K562 (cell line): ENCODE results near the gene RNF224. TPM values are rescaled to one million over a fixed set of nuclear protein-coding genes. Genes with fewer than 3 reads are reported as not detected.

Source experiments
- ATAC-seq: fragments of 200-7000 bp; cut with Tn5 transposase; 3 replicates; pipeline ENCODE4 v1.9.1; 2020; ENCODE audit warnings: moderate library complexity
- BruUV-seq: library from RNA; stranded (reverse); fragments of 400-500 nt; replicated peaks from 2 replicates; lab custom pipeline; 2021; lab: Mats Ljungman, UMichigan
- CTCF ChIA-PET: fragments of 300-600 bp; formaldehyde crosslinking; extraction: SDS; loops from one replicate; lab custom pipeline; 2021; ENCODE audit warnings: low intra/inter-chr PET ratio; lab: Yijun Ruan, JAX
- POLR2A ChIA-PET: fragments of 300-600, 350-650 bp; sonication (Branson Sonifier 250); formaldehyde crosslinking; extraction: SDS; loops from one replicate; lab custom pipeline; 2021; ENCODE audit warnings: antibody characterized with exemption, inconsistent platforms; lab: Yijun Ruan, JAX
- DNase-seq, 4 experiments: peaks; one replicate each; pipeline versions ENCODE4 v3.0.0 to v3.0.0-alpha.2; 2011 to 2018; ENCODE audit warnings: low spot score in 3 of 4, mixed read lengths in 3 of 4; ENCODE audit errors: extremely low read depth in 1 of 4
- FAIRE-seq: peaks from 2 replicates; lab custom pipeline; 2011; peaks lifted over from hg19 to GRCh38; lab: Jason Lieb, UNC
- H2AFZ ChIP-seq: 2 replicates; pipeline ENCODE4 v1.6.0; 2011; ENCODE audit warnings: low read depth, low read length, control low read depth, inconsistent platforms
- H3K27ac ChIP-seq: fragments of 200-600 bp; 3 replicates; pipeline ENCODE4 v1.8.0; 2011; ENCODE audit warnings: low read depth, mild to moderate bottlenecking, control low read depth, inconsistent platforms, low read length, moderate library complexity, mixed read lengths; ENCODE audit errors: extremely low read depth
- H3K27me3 ChIP-seq, 2 experiments: fragments of 300-600 bp in 1 of 2; 2 replicates in 1 of 2; 3 replicates in 1 of 2; pipeline versions ENCODE4 v1.6.0 to v1.8.0; 2011; ENCODE audit warnings: inconsistent platforms in 2 of 2, low read length in 2 of 2, mild to moderate bottlenecking in 1 of 2, mixed read lengths in 1 of 2, moderate library complexity in 1 of 2; ENCODE audit not compliant: control insufficient read depth in 2 of 2, insufficient read depth in 2 of 2
- H3K36me3 ChIP-seq: fragments of 300-600 bp; 3 replicates; pipeline ENCODE4 v1.8.0; 2011; ENCODE audit warnings: mild to moderate bottlenecking, low read length, inconsistent platforms; ENCODE audit not compliant: control insufficient read depth, insufficient read depth
- H3K4me1 ChIP-seq, 2 experiments: fragments of 200-600 bp in 1 of 2; replicated peaks in 1 of 2; 2 replicates in 1 of 2; 3 replicates in 1 of 2; pipeline versions ENCODE4 v1.5.1 to v1.8.0; 2011; ENCODE audit warnings: inconsistent platforms in 2 of 2, low read length in 2 of 2, mild to moderate bottlenecking in 1 of 2, mixed read lengths in 1 of 2, moderate library complexity in 1 of 2; ENCODE audit not compliant: control insufficient read depth in 2 of 2, insufficient read depth in 2 of 2
- H3K4me2 ChIP-seq: 2 replicates; pipeline ENCODE4 v1.6.1; 2011; ENCODE audit warnings: low read length, control low read depth, inconsistent platforms, mixed read lengths; ENCODE audit not compliant: insufficient read depth
- H3K4me3 ChIP-seq: fragments of 200-600 bp; sonication (generic), shearing (Covaris generic); 2 replicates; pipeline ENCODE4 v1.5.1; 2016; ENCODE audit warnings: control low read depth, inconsistent platforms
- H3K79me2 ChIP-seq: fragments of 200-600 bp; 3 replicates; pipeline ENCODE4 v1.8.0; 2011; ENCODE audit warnings: low read length, inconsistent platforms; ENCODE audit not compliant: control insufficient read depth, insufficient read depth
- H3K9ac ChIP-seq, 2 experiments: 2 replicates each; pipeline versions ENCODE4 v1.6.0 to v1.6.1; 2011; ENCODE audit warnings: low read depth in 2 of 2, low read length in 2 of 2, control low read depth in 1 of 2, inconsistent platforms in 1 of 2, mild to moderate bottlenecking in 1 of 2, mixed read lengths in 1 of 2; ENCODE audit not compliant: insufficient read depth in 1 of 2
- H3K9me1 ChIP-seq: one replicate; pipeline ENCODE4 v1.6.0; 2011; ENCODE audit warnings: inconsistent platforms, mild to moderate bottlenecking, low read length, moderate library complexity; ENCODE audit not compliant: control insufficient read depth, insufficient read depth
- H3K9me3 ChIP-seq: replicated peaks from 2 replicates; pipeline ENCODE4 v1.5.1; 2011; ENCODE audit warnings: low read depth, low read length, inconsistent platforms; ENCODE audit not compliant: control insufficient read depth, insufficient read depth
- H4K20me1 ChIP-seq: replicated peaks from 2 replicates; pipeline ENCODE4 v1.6.1; 2011; ENCODE audit warnings: low read length, inconsistent platforms, mixed read lengths; ENCODE audit not compliant: control insufficient read depth, insufficient read depth
- CREB1 ChIP-seq, 2 experiments: sonication (generic) in 1 of 2; formaldehyde crosslinking in 1 of 2; IDR thresholded peaks; 2 replicates each; pipeline versions ENCODE4 v1.6.1 to v1.8.0; 2012 to 2022; ENCODE audit warnings: inconsistent platforms in 1 of 2, mild to moderate bottlenecking in 1 of 2, missing genetic modification reagents in 1 of 2, moderate library complexity in 1 of 2
- IFI16 ChIP-seq: fragments of 250-450 bp; sonication (Bioruptor Pico); IDR thresholded peaks from 2 replicates; pipeline ENCODE4 v2.1.2; 2022; ENCODE audit warnings: mild to moderate bottlenecking, inconsistent platforms
- ZBTB11 ChIP-seq, 3 experiments: fragments of 200-800 bp in 1 of 3; fragments of 250-450 bp in 1 of 3; fragments of 450-650 bp in 1 of 3; sonication (Bioruptor Pico) in 1 of 3; sonication (Bioruptor generic) in 1 of 3; formaldehyde crosslinking in 1 of 3; IDR thresholded peaks; 2 replicates each; pipeline versions ENCODE4 v1.6.1 to v1.8.0; 2016 to 2022; ENCODE audit warnings: mild to moderate bottlenecking in 2 of 3, missing genetic modification characterization in 2 of 3, missing compliant biosample characterization in 1 of 3, moderate library complexity in 1 of 3
- ZNF77 ChIP-seq: fragments of 250-450 bp; sonication (Bioruptor Pico); IDR thresholded peaks from 2 replicates; pipeline ENCODE4 v1.5.0; 2020
- WGBS: fragments of 100-300 bp; shearing (Covaris generic); methylation state at CpG from one replicate; pipeline ENCODE4 v1.1.6; 2016; ENCODE audit warnings: low coverage, mixed read lengths; ENCODE audit not compliant: insufficient coverage; ENCODE audit errors: missing lambda C conversion rate; 5-methylcytosine and 5-hydroxymethylcytosine counted together
- in situ Hi-C: fragments of 300-500 bp; cut with MboI; formaldehyde crosslinking; loops from 4 replicates; pipeline ENCODE4 v1.15.0; 2018; ENCODE audit warnings: inconsistent platforms, mixed read lengths
- intact Hi-C: fragments of 100-400 bp; cut with micrococcal nuclease; formaldehyde crosslinking; loops from 2 replicates; pipeline ENCODE4 v1.14.2; 2022
- polyA plus RNA-seq, 8 experiments: library from polyadenylated mRNA; depleted of rRNA in 4 of 8; stranded (reverse) in 5 of 8; unstranded in 3 of 8; fragments of >200 nt; fragmentation: Nextera tagmentation in 2 of 8; fragmentation: Illumina TruSeq in 1 of 8; extraction: Ambion mirVana in 2 of 8; extraction: Trizol in 1 of 8; gene quantifications; 2 replicates each; pipeline versions ENCODE4 v1.2.1 to v1.2.3, GENCODE V29; 2011 to 2014; ENCODE audit warnings: inconsistent platforms in 1 of 8, missing spikeins in 1 of 8
- total RNA-seq, 7 experiments: library from RNA; depleted of rRNA in 6 of 7; stranded (reverse); fragments of >200 nt in 6 of 7; fragmentation: Illumina TruSeq in 2 of 7; extraction: Trizol in 2 of 7; gene quantifications; 2 replicates each; pipeline versions ENCODE4 v1.2.1 to v1.2.3, GENCODE V29; 2011 to 2021; ENCODE audit warnings: low replicate concordance in 1 of 7

RNF224 gene
- total and polyA plus RNA-seq, 9 of the 15 experiments (the other 6 are each of a cell fraction or from before 2014, with no cell fraction given): not detected

DNA sequence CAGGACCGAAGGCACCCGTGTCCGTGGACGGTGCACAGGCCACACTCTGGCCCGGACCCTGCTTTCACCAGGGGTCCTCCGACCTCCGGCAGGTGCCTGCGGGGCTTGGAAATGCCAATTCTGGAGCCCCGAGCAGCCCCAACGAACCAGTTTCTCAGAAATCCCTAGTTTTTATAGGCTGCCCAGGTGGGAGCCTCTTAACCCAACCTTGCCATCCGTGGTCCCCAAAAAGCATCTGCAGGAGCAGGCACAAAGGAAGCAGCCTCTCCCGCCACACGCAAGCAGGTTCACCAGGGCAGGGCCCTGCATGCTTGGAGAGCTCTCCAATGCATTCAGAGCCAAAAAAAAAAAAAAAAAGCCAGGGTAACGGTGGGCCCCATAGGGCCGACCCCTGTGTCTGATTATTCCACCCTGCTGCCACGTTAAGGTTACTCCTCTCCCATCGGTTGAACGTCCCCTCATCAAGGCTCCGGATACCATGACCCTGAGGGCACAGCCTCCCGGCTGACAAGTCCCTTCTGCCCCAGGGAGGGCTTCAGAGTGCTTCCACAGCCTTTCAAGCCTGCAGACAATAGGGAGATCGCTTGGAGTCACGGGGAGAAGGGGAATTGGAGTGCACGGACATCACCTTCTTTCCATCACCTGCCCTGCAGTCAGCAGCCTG is 26.0 kb upstream of the RNF224 start (continued):
- TF ChIP-seq ZBTB11 (CRISPR knock-in tag; IDR thresholded peaks at IDR 0.05) (peak in 1 of 3 experiments; percentile 52; a peak in 1 of 6 replicates), ZNF77 (CRISPR knock-in tag) (no peak)

DNA sequence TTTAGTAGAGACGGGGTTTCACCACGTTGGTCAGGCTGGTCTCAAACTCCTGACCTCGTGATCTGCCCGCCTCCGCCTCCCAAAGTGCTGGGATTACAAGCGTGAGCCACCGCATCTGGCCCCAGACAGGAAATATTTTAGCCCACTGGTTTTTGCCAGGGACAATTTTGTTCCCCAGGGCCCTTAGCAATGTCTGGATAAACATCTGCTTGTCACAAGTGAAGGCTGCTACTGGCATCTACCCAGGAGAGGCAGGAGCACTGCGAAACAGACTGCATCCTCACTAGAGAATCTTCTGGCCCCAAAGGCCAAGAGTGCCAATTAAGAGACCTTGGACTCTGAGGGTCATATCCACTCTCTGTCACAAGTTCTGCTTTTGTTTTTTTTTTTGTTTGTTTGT is 24.3 kb upstream of the RNF224 start:
- Histone ChIP-seq H2AFZ (no peak overlapping the region), H4K20me1 (peaks cover 5% of the 10 kb centered on the region), H3K4me3 (no peak overlapping the region), H3K4me2 (peak overlapping the region; percentile 26), H3K36me3 (peaks cover 30% of the 10 kb centered on the region; the same call in 2 of the 3 replicates), H3K9ac (peak overlapping the region in 1 of 2 experiments; percentile 57; a peak in 1 of 4 replicates), H3K9me1 (peaks cover 3% of the 10 kb centered on the region), H3K79me2 (peaks cover 78% of the 10 kb centered on the region), H3K9me3 (no peaks in the 10 kb centered on the region), H3K4me1 (peaks cover 41 to 81% of the 10 kb centered on the region in 2 experiments), H3K27me3 (no peaks in the 10 kb centered on the region), H3K27ac (no peak overlapping the region)
- FAIRE-seq (no peak), DNase-seq (no peak), ATAC-seq (no peak)
- CTCF ChIA-PET: no interaction called here
- in situ Hi-C loops (no loop called here), intact Hi-C loops (no loop called here)
- TF ChIP-seq IFI16 (CRISPR knock-in tag): no peak
- 0 out of 2 replicates have a peak, but pooled peaks have one; percentile 5 for TF ChIP-seq CREB1 (IDR thresholded peaks at IDR 0.05)
- no peak for TF ChIP-seq CREB1 (CRISPR knock-in tag; IDR thresholded peaks at IDR 0.05)
- POLR2A ChIA-PET: interaction anchor here (1.5 to 5.7 kb wide), 2 partner anchors 8 to 13 kb away, joined by 5 to 56 read pairs; partner anchors contain the start of genes ANAPC2 and SSNA1
- BruUV-seq: no TSS peak
- WGBS: 27% methylated on average over 8 of the region's 8 CpGs
